Stomach (tissue), 9 donors: ENCODE results near the gene UBE2D1. TPM values are rescaled to one million over a fixed set of nuclear protein-coding genes. Genes with fewer than 3 reads are reported as not detected.
"Not testable (repeated sequence)": the region's sequence is repeated elsewhere in the genome, so short reads cannot be mapped to it uniquely, and the experiment has no call there.

Experiments used
- DNase-seq, 2 donors: peaks; one replicate each; pipeline versions ENCODE4 v3.0.0 to v3.0.0-alpha.2; 2013 to 2019
- H3K27ac ChIP-seq, 5 donors: fragments of 200-600 bp in 4 of 5; sonication (generic) in 4 of 5; one replicate each; pipeline ENCODE4 v1.5.1; 2013 to 2019; ENCODE audit warnings: mild to moderate bottlenecking in 1 of 5, moderate library complexity in 1 of 5
- H3K27me3 ChIP-seq, 3 donors: fragments of 200-600 bp; sonication (generic); one replicate each; pipeline ENCODE4 v1.5.1; 2017 to 2019; ENCODE audit warnings: mixed run types in 1 of 3
- H3K36me3 ChIP-seq, 4 donors: fragments of 200-600 bp; sonication (generic); 1 replicate in 3 of 4; 2 replicates in 1 of 4; pipeline ENCODE4 v1.5.1; 2016 to 2019
- H3K4me1 ChIP-seq, 4 donors: fragments of 200-600 bp; sonication (generic); one replicate each; pipeline ENCODE4 v1.5.1; 2016 to 2019
- H3K4me3 ChIP-seq, 4 donors: fragments of 200-600 bp; sonication (generic) in 3 of 4; one replicate each; pipeline ENCODE4 v1.5.1; 2016 to 2019; ENCODE audit warnings: mild to moderate bottlenecking in 1 of 4
- H3K9me3 ChIP-seq, 4 donors: fragments of 200-600 bp; sonication (generic); one replicate each; pipeline ENCODE4 v1.5.1; 2016 to 2019
- EP300 ChIP-seq: sonication (generic); formaldehyde crosslinking; IDR thresholded peaks from one replicate; pipeline ENCODE4 v1.6.1; 2017; ENCODE audit warnings: antibody characterized with exemption
- POLR2A ChIP-seq, 4 donors: fragments of 450-650 bp; IDR thresholded peaks; one replicate each; pipeline ENCODE4 v1.6.1; 2016; ENCODE audit warnings: antibody characterized with exemption in 4 of 4, control low read depth in 2 of 4, mild to moderate bottlenecking in 1 of 4, moderate library complexity in 1 of 4
- POLR2AphosphoS5 ChIP-seq, 3 donors: sonication (generic); formaldehyde crosslinking; IDR thresholded peaks; one replicate each; pipeline ENCODE4 v1.6.1; 2016; ENCODE audit warnings: antibody characterized with exemption in 3 of 3
- WGBS, 5 donors: extraction: QIAGEN DNeasy Blood & Tissue Kit in 3 of 5; methylation state at CpG; one replicate each; pipeline versions ENCODE4 v1.1.5 to v1.1.7; 2013 to 2018; 5-methylcytosine and 5-hydroxymethylcytosine counted together
- intact Hi-C: fragments of 100-400 bp; cut with DNase I; formaldehyde crosslinking; loops from one replicate; pipeline ENCODE4 v1.15.1; 2023; ENCODE audit warnings: low total_unique reads
- polyA plus RNA-seq, 3 donors: library from polyadenylated mRNA; stranded (reverse); fragments of 200-250 nt; gene quantifications; one replicate each; pipeline ENCODE4 v1.2.3, GENCODE V29; 2013
- total RNA-seq, 5 donors: library from RNA; depleted of rRNA; stranded (reverse); fragments of >200 nt; gene quantifications; one replicate each; pipeline versions ENCODE4 v1.1.0 to v1.2.3, GENCODE V29; 2014 to 2016
- TF ChIP-seq, protein P1 (sequence below), 7 experiments: fragments of 450-650 bp in 4 of 7; fragments of 200-600 bp in 3 of 7; sonication (generic) in 3 of 7; IDR thresholded peaks; one replicate each; pipeline ENCODE4 v1.5.1; 2016 to 2019; ENCODE audit warnings: antibody characterized with exemption in 7 of 7, control low read depth in 2 of 7, mild to moderate bottlenecking in 1 of 7
- donor health status: healthy with polysubstance abuse.
- donor health status: Bipolar disorder and iron deficiency.
- donor health status: healthy.

The UBE2D1 gene
- total and polyA plus RNA-seq, 8 donors: 6.9 to 16.5 (median 8.4) TPM

DNA sequence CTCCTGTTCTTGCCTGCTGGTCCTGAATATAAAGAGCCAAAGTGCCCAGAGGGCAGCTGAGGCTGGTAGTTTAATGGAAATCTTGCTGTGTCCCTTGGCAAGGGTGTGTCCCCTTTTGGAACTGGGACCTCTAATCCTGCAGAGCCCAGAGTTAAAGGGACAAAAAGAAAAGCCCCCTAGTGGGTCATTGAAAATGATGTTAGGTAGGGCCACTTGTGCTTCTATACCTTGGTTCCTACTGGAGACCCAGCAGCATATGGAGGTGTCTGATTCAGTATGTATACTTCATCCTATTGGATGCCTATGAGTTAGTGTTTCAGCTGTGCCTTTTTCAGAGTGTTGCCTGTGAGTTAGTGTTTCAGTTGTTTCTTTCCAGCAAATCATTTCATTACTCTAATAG lies 81.0 kb downstream of the UBE2D1 start:
- intact Hi-C loops: no loop called here
- no peaks in the 10 kb centered on the region for H3K36me3 ChIP-seq
- H3K4me1 ChIP-seq: peaks cover 0 to 3% (median 0%) of the 10 kb centered on the region in 4 donors
- H3K27me3 ChIP-seq: no peaks in the 10 kb centered on the region
- no peak overlapping the region for H3K27ac ChIP-seq
- no peak for DNase-seq
- no peak overlapping the region for H3K4me3 ChIP-seq
- TF ChIP-seq POLR2A (IDR thresholded peaks at IDR 0.05): no peak
- no peak for TF ChIP-seq EP300
- no peak for TF ChIP-seq POLR2AphosphoS5 (IDR thresholded peaks at IDR 0.05)
- TF ChIP-seq, protein P1, sequence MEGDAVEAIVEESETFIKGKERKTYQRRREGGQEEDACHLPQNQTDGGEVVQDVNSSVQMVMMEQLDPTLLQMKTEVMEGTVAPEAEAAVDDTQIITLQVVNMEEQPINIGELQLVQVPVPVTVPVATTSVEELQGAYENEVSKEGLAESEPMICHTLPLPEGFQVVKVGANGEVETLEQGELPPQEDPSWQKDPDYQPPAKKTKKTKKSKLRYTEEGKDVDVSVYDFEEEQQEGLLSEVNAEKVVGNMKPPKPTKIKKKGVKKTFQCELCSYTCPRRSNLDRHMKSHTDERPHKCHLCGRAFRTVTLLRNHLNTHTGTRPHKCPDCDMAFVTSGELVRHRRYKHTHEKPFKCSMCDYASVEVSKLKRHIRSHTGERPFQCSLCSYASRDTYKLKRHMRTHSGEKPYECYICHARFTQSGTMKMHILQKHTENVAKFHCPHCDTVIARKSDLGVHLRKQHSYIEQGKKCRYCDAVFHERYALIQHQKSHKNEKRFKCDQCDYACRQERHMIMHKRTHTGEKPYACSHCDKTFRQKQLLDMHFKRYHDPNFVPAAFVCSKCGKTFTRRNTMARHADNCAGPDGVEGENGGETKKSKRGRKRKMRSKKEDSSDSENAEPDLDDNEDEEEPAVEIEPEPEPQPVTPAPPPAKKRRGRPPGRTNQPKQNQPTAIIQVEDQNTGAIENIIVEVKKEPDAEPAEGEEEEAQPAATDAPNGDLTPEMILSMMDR (IDR thresholded peaks at IDR 0.05): no peak
- peaks cover 0 to 14% (median 0%) of the 10 kb centered on the region in 4 donors for H3K9me3 ChIP-seq

DNA sequence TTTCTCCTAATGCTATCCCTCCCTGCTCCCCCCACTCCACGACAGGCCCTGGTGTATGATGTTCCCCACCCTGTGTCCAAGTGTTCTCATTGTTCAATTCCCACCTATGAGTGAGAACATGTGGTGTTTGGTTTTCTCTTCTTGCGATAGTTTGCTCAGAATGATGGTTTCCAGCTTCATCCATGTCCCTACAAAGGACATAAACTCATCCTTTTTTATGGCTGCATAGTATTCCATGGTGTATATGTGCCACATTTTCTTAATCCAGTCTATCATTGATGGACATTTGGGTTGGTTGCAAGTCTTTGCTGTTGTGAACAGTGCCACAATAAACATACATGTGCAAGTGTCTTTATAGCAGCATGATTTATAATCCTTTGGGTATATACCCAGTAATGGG lies 83.1 kb downstream of the UBE2D1 start:
- H3K27me3 ChIP-seq, H3K27ac ChIP-seq, intact Hi-C loops, DNase-seq, H3K4me1 ChIP-seq, H3K4me3 ChIP-seq, H3K36me3 ChIP-seq: not testable (repeated sequence)
- peaks cover 0 to 14% (median 0%) of the 10 kb centered on the region in 4 donors for H3K9me3 ChIP-seq
- WGBS, 5 donors: 88 to 98% (median 92%) methylated on average over 2 of the region's 2 CpGs

Other genes starting within 250 kb of the UBE2D1 start
- 10 to 100 TPM in 1 of 5 donors, 1 to 10 TPM in 3, not detected in 1; 4.1 to 15.6 (median 5.5) TPM for gene IPMK, start 67.1 kb upstream of the UBE2D1 start, total RNA-seq
- 1 to 10 TPM; 1.8 to 4.0 (median 1.9) TPM for gene IPMK, start 67.1 kb upstream of the UBE2D1 start, polyA plus RNA-seq
- 10 to 100 TPM in 2 of 5 donors, 1 to 10 TPM in 3; 1.2 to 93.6 (median 8.2) TPM for gene CISD1, start 65.8 kb upstream of the UBE2D1 start, total RNA-seq
- 10 to 100 TPM; 13.3 to 33.2 (median 28.0) TPM for gene CISD1, start 65.8 kb upstream of the UBE2D1 start, polyA plus RNA-seq
- 10 to 100 TPM; 15.4 to 39.7 (median 26.3) TPM for gene TFAM, start 50.4 kb downstream of the UBE2D1 start, total RNA-seq
- 10 to 100 TPM in 1 of 3 donors, 1 to 10 TPM in 2; 4.9 to 12.5 (median 7.5) TPM for gene TFAM, start 50.4 kb downstream of the UBE2D1 start, polyA plus RNA-seq
- gene BICC1, start 177.9 kb downstream of the UBE2D1 start, total RNA-seq: 10 to 100 TPM in 1 of 5 donors, 1 to 10 TPM in 3, under 1 TPM in 1; 0.29 to 25.0 (median 6.2) TPM
- gene BICC1, start 177.9 kb downstream of the UBE2D1 start, polyA plus RNA-seq: 1 to 10 TPM; 1.6 to 4.9 (median 3.7) TPM